Central memory CD4-positive, alpha-beta T cell (primary cell): ENCODE measurements around the gene GSE1.

Source experiments
- DNase-seq: peaks from one replicate; pipeline ENCODE4 v3.0.0; 2022

The GSE1 gene

DNA sequence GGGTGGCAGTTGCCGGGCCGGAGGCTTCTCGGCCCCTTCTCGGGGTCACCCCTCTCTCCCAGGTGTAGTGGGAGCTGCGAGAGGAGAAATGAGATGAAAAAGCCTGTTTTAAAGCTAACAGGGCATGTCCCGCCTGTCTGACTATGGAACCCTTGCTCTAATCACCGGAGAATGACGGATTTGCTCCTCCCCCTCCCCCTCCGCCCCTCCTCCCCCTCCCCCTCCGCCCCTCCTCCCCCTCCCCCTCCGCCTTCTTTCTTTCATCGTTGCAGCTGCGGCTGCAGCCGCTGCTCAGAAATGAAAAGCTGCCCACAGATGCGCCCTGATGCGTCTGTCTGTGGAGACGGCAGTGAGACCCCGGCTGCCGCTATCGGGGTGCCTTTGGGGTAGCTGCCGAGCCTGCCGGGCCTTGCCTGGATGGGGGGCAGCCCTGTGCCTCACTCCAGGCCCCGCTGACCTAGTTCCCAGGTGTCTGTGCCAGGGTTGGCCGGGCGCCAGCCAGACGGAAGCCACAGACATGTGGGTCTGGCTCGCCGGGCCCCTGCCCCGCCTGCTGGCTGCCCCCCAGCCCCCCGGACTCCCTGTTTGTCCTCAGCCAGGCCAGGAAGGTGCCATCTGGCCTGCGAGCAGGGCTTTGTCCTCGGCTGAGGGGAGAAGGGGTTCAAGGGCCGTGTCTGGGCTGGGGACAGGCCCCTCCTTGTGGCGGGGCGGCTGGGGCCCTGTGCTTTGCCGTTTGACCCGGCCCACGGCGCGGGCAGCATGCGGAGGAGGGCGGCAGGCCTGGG is 37.9 kb downstream of the GSE1 start:
- DNase-seq, result no peak

DNA sequence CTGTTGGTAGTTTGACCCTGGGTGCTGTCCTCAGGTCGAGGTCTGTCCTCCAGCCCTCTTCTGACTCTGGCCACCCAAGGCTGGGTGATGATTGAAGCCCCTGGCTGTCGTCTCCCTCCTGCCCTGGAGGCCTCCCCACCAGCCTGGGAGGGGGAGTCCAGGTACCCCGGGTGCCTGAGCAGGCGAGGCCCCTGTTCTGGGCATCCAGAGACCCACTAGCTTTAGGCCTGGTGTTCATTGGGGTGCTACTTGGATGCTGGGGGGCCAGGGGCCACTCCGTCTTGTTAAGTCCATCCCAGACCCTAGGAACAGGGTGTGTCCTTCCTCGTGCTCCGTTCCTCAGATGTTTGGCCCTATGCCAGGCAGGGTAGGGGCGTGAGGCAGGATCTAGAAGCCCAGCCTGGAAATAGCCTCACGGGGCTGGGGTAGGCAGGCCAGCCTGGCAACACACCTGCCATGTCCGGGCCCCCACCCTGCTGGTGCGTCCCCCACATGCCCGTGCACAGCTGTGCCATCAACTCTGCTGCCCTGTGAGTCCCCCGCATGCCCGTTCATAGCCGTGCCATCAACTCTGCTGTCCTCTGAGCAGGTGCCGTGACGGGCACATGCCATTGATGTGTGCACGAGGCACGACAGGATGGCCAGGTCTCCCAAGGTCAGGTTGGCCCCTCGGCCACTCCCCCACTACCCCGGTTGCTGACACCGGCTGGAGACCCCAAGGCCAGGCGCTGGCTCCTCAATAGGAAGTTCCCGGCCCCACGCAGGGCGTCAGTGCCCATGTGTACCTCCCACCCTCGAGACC is 38.7 kb downstream of the GSE1 start:
- DNase-seq, result no peak

DNA sequence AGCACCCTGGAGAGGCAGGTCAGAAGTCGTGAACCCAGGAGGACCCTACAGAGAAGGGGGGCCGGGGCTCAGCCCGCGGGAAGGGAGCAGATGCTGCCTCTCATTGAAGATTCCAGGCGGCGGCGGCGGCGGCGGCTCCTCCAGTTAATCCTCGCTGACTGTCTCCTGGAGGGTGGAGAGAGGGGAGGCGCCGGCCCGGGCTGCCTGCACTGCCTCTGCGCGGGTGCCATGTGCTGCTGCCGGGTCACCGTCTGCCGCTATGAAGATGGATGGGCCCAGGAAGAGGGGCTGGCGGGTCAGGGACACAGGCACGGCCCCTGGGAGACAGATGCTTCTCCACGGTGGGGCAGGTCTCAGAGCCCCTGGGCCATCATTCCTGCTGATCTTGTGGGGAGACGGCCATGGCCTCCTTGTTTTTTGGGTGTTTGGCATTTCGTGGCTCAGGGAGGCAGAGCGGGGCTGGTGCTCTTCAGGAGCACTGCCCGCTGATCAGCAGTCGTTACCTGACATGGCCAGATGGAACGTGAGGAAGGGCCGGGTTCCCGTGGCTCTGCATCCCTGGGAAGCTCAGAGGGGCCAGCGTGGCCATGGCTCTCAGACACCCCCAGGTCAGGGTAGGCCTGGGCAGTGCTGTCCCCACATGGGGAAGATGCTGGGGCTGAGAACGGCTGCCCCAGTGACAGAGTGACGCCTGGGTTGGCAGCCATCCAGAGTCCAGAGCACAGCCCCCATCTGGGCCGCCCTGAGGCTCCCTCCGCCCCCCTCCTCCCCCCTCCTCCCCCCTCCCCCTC is 39.5 kb downstream of the GSE1 start:
- no peak for DNase-seq

DNA sequence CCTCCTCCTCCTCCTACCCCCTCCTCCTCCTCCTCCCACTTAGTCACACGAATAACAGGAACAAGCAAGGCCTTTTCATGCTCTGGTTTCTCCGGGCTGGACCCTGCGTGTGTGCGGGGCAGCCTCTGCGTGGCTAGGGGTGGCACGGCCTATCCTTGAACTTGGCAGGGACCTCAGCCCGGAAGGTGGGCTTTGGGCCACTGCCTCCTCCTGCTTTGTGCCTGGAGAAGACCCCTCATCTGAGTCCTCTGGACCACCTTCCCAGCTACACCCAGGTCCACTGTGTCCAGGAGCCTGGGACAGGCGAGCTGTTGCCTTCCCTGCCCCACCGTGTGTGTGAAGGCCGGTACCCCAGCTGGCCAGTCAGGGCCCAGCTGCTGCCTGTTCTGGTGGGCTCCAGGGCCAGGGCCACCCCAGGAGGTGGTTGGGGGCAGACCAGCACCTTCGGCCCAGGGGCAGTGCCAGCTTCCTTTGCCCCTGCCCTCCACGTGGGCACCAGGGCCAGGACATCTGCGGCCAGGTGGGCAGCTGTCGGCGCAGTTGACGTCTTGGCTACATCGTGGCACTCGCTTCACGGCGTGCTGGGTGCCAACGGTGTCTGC is 40.3 kb downstream of the GSE1 start:
- DNase-seq, result no peak

DNA sequence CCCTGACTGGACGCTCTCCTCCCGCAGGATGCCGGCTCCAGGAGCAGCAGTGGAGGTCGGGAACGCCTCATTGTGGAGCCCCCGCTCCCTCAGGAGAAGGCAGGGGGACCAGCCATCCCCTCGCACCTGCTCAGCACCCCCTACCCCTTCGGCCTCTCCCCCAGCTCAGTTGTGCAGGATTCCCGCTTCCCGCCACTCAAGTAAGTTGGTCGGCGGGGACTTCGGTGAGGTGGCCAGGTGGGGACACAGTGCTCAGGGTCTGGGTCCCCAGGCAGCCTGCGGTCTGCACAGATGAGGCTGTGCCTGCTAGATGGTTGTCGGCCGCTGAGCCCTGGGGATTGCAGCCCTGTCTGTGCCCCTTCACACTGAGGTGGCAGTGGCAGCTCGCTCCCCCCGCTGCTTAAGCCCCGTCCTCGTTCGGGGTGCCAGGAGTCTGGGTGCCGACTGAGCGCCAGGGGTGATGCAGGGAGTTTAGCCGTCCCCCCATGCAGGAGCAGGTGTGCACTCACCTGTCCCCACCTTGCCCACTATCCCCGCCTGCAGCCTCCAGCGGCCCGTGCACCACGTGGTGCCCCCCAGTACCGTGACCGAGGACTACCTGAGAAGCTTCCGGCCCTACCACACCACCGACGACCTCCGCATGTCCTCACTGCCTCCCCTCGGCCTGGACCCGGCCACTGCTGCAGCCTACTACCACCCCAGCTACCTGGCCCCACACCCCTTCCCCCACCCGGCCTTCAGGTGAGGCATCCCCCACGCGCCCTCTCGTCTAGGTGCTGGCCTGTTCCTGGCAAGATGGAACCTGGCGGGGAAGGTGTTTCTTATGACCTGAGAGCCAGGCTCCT is 41.4 kb downstream of the GSE1 start:
- no peak for DNase-seq

DNA sequence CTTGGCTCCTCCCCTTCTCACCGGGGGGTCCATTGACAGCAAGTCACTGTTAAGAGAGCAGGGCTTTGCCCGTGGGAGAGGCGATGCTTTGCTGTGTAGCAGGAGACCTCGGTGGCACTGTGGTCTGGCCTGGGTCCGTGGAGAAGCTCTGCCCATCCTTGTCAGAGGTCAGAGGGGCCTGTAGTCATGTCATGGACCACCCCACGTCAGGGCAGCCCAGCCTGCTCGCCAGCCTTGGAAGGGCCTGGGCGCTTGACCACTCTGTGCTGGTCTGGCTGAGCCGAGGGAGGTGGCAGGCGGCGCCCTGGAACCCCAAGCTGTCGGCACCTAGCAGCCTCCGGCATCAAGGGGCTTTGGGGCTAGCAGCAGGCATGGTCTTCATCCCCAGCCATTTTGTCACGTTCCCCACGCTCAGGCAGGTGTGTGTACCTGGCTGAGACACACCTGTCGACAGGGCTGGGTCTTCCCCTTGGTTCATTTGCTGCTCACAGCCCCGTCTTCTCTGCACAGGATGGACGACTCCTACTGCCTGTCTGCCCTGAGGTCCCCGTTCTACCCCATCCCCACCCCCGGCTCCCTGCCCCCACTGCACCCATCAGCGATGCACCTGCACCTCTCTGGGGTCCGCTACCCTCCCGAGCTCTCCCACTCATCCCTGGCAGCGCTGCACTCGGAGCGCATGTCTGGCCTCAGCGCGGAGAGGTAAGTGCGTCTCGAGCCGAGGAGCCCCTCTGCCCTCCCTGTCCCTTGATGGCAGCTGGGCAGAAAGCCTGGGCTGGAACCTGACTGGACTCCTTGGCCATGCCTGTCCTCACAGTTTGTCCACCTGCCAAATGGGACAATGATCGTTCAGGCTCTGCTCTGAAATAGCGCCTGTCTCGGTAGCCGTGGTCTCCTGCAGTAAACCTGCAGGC is 42.4 kb downstream of the GSE1 start:
- no peak for DNase-seq

DNA sequence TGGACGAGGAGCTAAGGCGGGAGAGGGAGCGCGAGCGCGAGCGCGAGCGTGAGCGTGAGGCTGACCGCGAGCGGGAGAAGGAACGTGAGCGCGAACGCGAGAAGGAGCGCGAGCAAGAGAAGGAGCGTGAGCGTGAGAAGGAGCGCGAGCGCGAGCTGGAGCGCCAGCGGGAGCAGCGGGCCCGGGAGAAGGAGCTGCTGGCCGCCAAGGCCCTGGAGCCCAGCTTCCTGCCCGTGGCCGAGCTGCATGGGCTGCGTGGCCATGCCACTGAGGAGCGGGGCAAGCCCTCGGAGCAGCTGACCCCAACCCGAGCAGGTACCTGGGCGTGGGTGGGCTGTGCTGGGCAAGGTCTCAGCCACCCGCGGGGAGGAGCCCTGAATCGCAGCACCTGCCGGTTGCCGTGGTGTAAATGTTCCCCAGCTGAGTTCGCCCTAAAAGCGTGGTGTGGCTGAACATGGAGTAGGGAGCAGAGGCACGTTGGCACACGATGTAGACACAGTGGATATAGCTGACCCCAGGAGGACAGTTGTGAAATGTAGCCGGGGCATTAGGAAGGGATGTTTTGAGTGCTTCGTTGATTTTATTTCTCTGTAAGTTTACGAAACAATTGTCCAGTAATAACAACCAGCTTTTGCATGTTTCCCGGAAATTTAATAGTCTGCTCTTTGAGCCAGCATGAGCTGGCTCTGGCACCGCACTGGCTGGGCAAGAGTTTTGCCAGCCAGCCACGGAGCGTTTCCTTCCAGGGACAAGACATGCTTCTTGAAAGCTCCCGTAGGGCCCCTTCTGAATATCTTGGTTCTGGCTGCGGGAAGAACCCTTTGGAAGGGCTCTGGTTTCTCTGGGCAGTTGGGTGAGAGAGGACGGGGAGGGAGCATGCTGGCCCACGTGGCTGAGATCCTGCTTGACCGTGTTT is 43.5 kb downstream of the GSE1 start:
- no peak for DNase-seq

DNA sequence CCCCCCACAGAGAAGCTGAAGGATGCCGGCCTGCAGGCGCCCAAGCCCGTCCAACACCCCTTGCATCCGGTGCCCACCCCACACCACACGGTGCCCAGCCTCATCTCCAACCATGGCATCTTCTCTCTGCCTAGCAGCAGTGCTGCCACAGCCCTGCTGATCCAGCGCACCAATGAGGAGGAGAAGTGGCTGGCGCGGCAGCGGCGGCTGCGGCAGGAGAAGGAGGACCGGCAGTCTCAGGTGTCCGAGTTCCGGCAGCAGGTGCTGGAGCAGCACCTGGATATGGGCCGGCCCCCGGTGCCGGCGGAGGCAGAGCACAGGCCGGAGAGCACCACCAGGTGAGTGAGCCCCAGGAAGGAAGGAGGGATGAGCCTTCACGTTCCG is 44.1 kb downstream of the GSE1 start:
- DNase-seq, result no peak

DNA sequence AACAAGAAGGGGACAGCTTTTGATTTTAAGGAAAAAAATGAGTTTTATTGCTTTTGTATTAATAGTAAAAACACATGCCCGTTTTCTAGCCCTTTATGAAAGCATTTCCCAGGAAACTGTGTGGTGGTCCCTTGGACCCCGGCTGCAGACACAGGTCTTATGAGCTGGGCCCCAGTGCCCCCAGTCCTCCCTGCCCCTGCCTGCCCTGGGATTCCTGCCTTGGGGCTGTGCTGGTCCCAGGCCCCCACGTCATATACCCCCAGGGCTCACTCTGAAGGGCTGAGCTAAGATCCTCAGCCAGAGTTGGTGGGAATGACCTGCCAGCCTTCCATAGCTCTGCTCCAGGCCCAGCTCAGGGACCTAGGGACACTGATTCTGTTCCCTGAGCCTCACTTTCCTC is 44.9 kb downstream of the GSE1 start:
- DNase-seq, result no peak

DNA sequence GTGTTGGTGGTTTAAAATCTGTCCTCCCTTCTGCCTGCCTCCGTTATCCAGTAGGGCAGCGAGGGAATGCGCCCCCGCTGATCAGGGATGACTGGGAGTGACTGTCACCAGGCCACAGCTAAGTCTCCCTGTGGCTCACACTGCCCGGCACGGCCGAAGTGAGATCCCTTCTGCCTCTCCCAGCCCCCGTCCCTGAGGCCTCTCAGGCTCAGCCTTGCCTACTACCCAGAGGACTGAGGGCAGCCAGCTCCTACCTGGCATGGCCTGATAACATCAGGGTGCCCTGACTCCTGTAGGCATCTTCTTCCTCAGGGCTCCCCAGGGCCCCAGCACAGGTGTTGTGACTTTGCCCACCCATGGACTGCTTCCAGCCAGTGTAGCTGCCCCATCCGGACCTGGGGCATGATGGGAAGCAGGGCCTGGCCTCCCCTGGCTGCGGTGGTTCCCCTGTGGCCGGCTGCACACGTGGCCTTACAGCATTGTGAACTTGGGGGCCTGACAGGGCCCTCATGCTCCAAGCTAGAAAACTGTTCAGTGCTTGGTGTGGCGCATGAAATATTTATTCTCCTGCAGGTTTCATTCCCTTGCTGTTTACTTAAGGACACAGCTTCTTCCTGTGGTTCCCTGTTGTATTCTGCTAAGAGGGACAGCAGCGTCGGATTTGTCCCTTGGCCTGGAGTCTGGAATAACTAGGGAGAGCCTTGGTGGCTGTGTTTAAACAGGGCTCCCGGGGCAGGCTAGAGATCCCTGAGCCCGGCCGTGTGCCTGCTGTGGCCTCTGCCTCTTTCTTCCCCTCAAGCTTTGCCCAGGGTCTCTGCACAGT is 45.6 kb downstream of the GSE1 start:
- DNase-seq, result no peak

DNA sequence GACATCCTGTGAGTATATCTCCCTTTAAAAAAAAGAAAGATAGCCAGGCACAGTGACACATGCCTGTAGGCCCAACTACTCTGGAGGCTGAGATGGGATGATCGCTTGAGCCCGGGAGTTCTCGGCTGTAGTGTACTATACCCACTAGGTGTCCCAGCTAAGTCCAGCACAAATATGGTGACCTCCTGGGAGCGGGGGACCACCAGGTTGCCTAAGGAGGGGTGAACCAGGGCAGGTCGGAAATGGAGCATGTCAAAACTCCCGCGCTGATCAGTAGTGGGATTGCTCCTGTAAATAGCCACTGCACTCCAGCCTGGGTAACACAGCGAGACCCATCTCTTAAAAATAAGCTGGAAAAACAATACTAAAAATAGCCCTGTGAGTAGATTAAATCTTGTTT is 46.2 kb downstream of the GSE1 start:
- no peak for DNase-seq

DNA sequence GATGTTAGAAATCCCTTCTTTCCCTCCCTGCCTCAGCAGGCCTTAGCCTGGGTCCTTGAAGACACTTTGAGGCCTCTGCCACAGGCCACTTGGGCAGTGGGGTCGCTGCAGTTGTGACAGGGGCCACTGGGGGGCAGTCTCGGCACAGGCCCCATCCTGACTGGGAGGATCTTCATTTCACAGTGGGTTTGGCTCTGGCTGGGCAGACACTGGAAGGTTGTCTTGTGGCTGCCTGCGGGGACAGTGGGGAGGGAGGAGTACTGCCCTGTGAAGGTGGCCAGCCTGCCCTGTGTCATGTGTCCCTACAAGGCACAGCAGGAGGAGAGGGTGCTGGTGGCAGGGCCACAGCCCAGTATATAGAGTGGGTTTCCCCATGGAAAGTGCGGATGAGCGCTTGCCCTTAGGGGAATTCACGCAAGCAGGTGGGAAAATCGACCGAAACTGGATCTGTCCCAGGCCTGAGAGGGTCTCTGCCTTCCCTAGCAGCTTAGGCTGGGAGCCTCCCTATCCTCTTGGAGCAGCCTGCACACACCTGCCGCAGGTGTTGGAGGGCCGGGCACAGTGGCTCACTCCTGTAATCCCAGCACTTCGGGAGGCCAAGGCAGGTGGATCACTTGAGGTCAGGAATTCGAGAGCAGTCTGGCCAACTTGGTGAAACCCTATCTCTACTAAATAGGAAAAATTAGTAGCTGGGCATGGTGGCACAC is 46.8 kb downstream of the GSE1 start:
- DNase-seq, result peak; percentile 32

DNA sequence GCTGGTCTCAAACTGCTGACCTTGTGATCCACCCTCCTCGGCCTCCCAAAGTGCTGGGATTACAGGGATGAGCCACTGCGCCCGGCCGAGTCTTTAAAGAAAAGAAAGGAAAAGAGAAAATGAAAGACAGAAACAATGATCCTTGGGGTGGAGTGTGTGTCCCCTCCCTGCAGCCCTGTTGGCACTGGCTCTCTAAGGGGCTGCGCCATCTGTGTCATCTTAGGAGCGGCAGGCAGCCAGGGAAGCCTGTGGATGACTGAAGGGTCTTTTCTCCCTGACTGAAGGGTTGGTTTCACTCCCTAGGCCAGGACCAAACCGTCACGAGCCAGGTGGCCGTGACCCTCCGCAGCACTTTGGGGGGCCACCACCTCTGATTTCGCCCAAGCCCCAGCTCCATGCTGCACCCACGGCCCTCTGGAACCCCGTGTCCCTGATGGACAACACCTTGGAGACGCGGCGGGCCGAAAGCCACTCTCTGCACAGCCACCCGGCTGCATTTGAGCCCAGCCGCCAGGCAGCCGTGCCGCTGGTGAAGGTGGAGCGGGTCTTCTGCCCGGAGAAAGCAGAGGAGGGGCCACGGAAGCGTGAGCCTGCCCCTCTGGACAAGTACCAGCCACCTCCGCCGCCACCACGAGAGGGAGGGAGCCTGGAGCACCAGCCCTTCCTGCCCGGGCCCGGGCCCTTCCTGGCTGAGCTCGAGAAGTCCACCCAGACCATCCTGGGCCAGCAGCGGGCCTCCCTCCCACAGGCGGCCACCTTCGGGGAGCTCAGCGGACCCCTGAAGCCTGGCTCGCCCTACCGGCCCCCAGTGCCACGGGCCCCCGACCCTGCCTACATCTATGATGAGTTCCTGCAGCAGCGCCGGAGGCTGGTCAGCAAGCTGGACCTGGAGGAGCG is 48.0 kb downstream of the GSE1 start:
- no peak for DNase-seq

DNA sequence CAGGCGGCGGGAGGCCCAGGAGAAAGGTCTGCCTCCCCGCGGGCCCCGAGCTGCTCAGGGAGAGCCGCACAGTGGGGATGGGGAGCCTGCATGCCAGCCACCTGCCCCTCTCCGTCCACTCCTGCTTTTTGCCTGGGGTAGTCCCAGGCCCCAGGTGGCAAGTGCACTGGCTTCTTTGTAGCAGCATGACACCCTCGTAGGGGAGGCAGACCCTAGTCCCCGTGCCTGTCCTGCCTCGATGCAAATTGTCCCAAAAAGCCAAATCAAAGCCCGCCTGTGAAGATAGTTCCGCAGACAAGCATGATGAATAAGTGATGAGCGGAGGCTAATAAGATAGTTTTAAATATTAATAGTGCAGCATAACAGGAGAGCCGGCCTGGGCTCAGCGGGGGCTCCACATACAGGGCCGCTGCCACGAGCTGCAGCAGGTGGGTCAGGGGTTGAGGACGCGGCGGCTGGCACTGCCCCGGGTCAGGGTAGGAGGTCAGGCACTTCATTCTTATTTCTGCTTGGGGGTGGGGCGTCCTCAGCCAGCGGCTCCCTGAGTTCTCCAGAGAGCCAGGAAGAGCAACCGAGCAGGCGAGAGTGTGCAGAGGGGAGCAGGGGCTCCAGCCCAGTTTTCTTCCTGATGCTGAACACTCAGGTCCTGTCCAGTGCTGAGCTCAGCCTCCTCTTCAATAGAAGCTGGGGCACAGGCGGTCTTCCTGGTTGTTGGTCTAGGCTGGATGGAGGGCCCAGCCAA is 48.8 kb downstream of the GSE1 start:
- no peak for DNase-seq

DNA sequence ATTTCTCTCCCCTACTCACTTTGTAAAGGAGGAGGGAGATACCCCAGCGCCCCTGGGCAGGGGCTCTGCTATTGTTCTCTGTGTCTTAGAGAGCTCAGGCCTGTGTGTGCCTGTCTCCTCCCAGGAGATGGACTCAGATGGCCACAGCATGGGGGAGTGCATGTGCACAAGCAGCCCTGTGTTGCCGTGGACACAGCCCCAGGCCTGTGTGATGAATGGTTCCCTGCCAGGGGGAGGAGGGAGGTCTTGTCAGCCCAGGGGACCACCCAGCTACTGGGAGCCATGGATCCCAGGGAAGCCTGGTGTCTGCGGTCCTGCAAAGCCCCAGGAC is 49.3 kb downstream of the GSE1 start:
- no peak for DNase-seq

DNA sequence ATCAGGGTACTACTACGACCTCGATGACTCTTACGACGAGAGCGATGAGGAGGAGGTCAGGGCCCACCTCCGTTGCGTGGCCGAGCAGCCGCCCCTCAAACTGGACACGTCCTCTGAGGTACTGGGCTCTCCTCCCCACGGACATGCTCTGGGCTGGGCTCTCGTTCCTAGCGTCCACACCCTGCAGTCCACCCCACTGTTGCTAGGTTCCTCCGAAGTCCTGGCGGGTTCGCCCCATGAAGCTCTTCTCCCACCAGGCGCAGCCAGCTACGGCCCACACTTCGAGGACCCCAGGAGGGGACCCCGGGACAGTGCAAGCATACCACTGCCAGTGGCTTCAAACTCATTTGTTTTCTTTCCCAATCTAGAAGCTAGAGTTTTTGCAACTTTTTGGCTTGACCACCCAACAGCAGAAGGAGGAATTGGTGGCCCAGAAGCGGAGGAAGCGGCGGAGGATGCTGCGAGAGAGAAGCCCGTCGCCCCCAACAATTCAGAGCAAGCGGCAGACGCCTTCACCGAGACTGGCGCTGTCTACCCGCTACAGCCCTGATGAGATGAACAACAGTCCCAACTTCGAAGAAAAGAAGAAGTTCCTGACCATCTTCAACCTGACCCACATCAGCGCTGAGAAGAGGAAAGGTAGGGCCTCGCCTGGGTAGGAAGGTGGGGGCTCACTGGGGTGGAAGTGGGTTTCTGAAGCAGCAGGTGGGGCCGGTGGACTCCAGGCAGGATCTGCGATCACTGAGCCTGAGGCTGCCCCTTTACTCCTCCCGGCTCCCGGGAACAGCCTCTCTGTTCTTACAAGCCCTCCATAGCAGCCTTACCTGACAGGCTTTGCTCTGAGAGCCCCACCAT is 50.1 kb downstream of the GSE1 start:
- no peak for DNase-seq
